ENCODE results near the gene ZNF592. TPM values are rescaled to one million over a fixed set of nuclear protein-coding genes. Genes with fewer than 3 reads are reported as not detected.

Gene ZNF592
- total and polyA plus RNA-seq, 9 of the 15 experiments (the other 6 are each of a cell fraction or from before 2014, with no cell fraction given): 0.88 to 23.8 (median 7.4) TPM

- 0 out of 2 replicates have a peak, but pooled peaks have one; percentile 18 for TF ChIP-seq ZSCAN29 (IDR thresholded peaks at IDR 0.05)
- TF ChIP-seq MLLT1 (IDR thresholded peaks at IDR 0.05): peak; percentile 75 to 99; a peak in 3 of 4 replicates
- TF ChIP-seq, protein P1, sequence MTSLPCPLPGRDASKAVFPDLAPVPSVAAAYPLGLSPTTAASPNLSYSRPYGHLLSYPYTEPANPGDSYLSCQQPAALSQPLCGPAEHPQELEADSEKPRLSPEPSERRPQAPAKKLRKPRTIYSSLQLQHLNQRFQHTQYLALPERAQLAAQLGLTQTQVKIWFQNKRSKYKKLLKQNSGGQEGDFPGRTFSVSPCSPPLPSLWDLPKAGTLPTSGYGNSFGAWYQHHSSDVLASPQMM (CRISPR knock-in tag; IDR thresholded peaks at IDR 0.05): no peak
- peak; percentile 79 for TF ChIP-seq BCOR (IDR thresholded peaks at IDR 0.05)
- no peak for TF ChIP-seq CEBPZ (IDR thresholded peaks at IDR 0.05; ENCODE audit: borderline replicate concordance, low read depth, low read length)
- TF ChIP-seq, protein P2, sequence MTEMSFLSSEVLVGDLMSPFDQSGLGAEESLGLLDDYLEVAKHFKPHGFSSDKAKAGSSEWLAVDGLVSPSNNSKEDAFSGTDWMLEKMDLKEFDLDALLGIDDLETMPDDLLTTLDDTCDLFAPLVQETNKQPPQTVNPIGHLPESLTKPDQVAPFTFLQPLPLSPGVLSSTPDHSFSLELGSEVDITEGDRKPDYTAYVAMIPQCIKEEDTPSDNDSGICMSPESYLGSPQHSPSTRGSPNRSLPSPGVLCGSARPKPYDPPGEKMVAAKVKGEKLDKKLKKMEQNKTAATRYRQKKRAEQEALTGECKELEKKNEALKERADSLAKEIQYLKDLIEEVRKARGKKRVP (CRISPR knock-in tag; IDR thresholded peaks at IDR 0.05): peak; percentile 70; the same call in 1 of the 2 replicates
- TF ChIP-seq TARDBP (IDR thresholded peaks at IDR 0.05): no peak; the same call in 1 of the 2 replicates
- no peak for TF ChIP-seq SIN3A (IDR thresholded peaks at IDR 0.05; ENCODE audit: borderline replicate concordance in 2 of 2, control insufficient read depth in 1 of 2, low read depth in 2 of 2, low read length in 2 of 2)
- peak; percentile 97 for TF ChIP-seq NBN (IDR thresholded peaks at IDR 0.05; ENCODE audit: low read depth)
- peak; percentile 69 for TF ChIP-seq GABPB1 (CRISPR knock-in tag; IDR thresholded peaks at IDR 0.05)
- TF ChIP-seq ELF1 (tag; IDR thresholded peaks at IDR 0.05): peak; percentile 69
- 0 out of 2 replicates have a peak, but pooled peaks have one; percentile 18 for TF ChIP-seq MIER1 (IDR thresholded peaks at IDR 0.05; ENCODE audit: low read depth)
- TF ChIP-seq SNRNP70 (optimal IDR thresholded peaks at IDR 0.05; ENCODE audit: low read depth, low read length): no peak
Measured at GRCh38 chr15:84734794-84735479, 13.5 kb upstream of the ZNF592 start (continued).

Data from K562 (cell line).